ENCODE data around the gene ME1. TPM values are rescaled to one million over a fixed set of nuclear protein-coding genes. Genes with fewer than 3 reads are reported as not detected.
A peak's percentile ranks its signal among the peaks of the same experiment; 100 is the strongest.

The ME1 gene
- total and polyA plus RNA-seq, 2 of the 13 experiments (the other 11 are each of a cell fraction or from before 2014, with no cell fraction given): not detected

- TF ChIP-seq SNAPC5 (CRISPR knock-in tag; IDR thresholded peaks at IDR 0.05; ENCODE audit: borderline replicate concordance): no peak
- TF ChIP-seq TOE1 (CRISPR knock-in tag; IDR thresholded peaks at IDR 0.05): no peak
- TF ChIP-seq HNRNPL (IDR thresholded peaks at IDR 0.05; ENCODE audit: low read depth, low read length): no peak
- no peak for TF ChIP-seq ZNF17 (CRISPR knock-in tag; IDR thresholded peaks at IDR 0.05)
- no peak for TF ChIP-seq ZNF326 (CRISPR knock-in tag; IDR thresholded peaks at IDR 0.05; ENCODE audit: borderline replicate concordance)
- TF ChIP-seq BRF2 (CRISPR knock-in tag; IDR thresholded peaks at IDR 0.05): peak; percentile 15; the same call in 1 of the 2 replicates
- no peak for TF ChIP-seq TERF1 (CRISPR knock-in tag; IDR thresholded peaks at IDR 0.05)
- no peak for TF ChIP-seq ZBTB33 (CRISPR knock-in tag; IDR thresholded peaks at IDR 0.05)
- TF ChIP-seq ZNF329 (CRISPR knock-in tag; IDR thresholded peaks at IDR 0.05; ENCODE audit: low read depth): no peak
- no peak for TF ChIP-seq TFAP4 (IDR thresholded peaks at IDR 0.05; ENCODE audit: borderline replicate concordance, low read depth)
- TF ChIP-seq HDAC1 (CRISPR knock-in tag; IDR thresholded peaks at IDR 0.05): 0 out of 2 replicates have a peak, but pooled peaks have one; percentile 5
- no peak for TF ChIP-seq NONO (IDR thresholded peaks at IDR 0.05)
- TF ChIP-seq NONO (CRISPR knock-in tag; conservative IDR thresholded peaks at IDR 0.05): 0 out of 2 replicates have a peak, but pooled peaks have one; percentile 11
- TF ChIP-seq HBP1 (CRISPR knock-in tag; IDR thresholded peaks at IDR 0.05; ENCODE audit: low read depth): peak; percentile 73; the same call in 1 of the 2 replicates
- TF ChIP-seq MED1 (CRISPR knock-in tag; IDR thresholded peaks at IDR 0.05): no peak
- no peak for TF ChIP-seq FOXK1 (CRISPR knock-in tag; IDR thresholded peaks at IDR 0.05; ENCODE audit: borderline replicate concordance, low read depth)
- TF ChIP-seq ZNF431 (CRISPR knock-in tag; IDR thresholded peaks at IDR 0.05; ENCODE audit: borderline replicate concordance, low read depth): no peak
- TF ChIP-seq KAT8 (CRISPR knock-in tag; IDR thresholded peaks at IDR 0.05): no peak
- TF ChIP-seq ZUFSP (CRISPR knock-in tag; IDR thresholded peaks at IDR 0.05; ENCODE audit: borderline replicate concordance): no peak
- TF ChIP-seq ZNF547 (CRISPR knock-in tag; IDR thresholded peaks at IDR 0.05): no peak
- TF ChIP-seq IRF2 (CRISPR knock-in tag; IDR thresholded peaks at IDR 0.05): no peak
Observed at GRCh38 chr6:83193747-83194566, 236.9 kb downstream of the ME1 start (continued).
